ENCODE results near the gene NRG2. TPM values are rescaled to one million over a fixed set of nuclear protein-coding genes. Genes with fewer than 3 reads are reported as not detected.

The NRG2 gene
- total RNA-seq, 5 donors from 2014 or later (not counting 1 experiment from before 2014, with no cell fraction given) = 0.12 to 0.15 (median 0.12) TPM; not detected in 1

GRCh38 chr5:139875957-139876356 lies 167.1 kb downstream of the NRG2 start:
- CTCF ChIA-PET = no interaction called here

GRCh38 chr5:139872851-139873794 lies 170.0 kb downstream of the NRG2 start:
- no peaks in the 10 kb centered on the region for H3K36me3 Mint-ChIP-seq
- peaks cover 0 to 64% of the 10 kb centered on the region in 2 experiments for H3K27me3 ChIP-seq (replicated peaks in 1 of 2; ENCODE audit: control insufficient read depth in 2 of 2, extremely low read depth in 1 of 2, insufficient read depth in 2 of 2, low read length in 1 of 2)
- H3K9me3 ChIP-seq = no peaks in the 10 kb centered on the region
- WGBS (ENCODE audit: insufficient coverage) = 72% methylated on average over 8 of the region's 16 CpGs
- H3K27ac Mint-ChIP-seq = no peak overlapping the region
- H3K4me1 Mint-ChIP-seq = peaks cover 0 to 5% (median 2%) of the 10 kb centered on the region in 3 donors
- peaks cover 0 to 4% (median 3%) of the 10 kb centered on the region in 3 donors for H3K9me3 Mint-ChIP-seq
- ChIA-PET CTCF (no interaction called here), POLR2A (no interaction called here)
- H3K36me3 ChIP-seq (ENCODE audit: control insufficient read depth in 2 of 2, extremely low read depth in 1 of 2, insufficient read depth in 1 of 2, low read length in 1 of 2) = no peaks in the 10 kb centered on the region
- ATAC-seq (replicated peaks in 1 of 4) (no peak), DNase-seq (no peak)
- H3K4me1 ChIP-seq (ENCODE audit: control insufficient read depth in 1 of 2, extremely low read depth in 1 of 2, insufficient read depth in 2 of 2, low read length in 2 of 2) = peaks cover 0 to 3% of the 10 kb centered on the region in 2 experiments
- peaks cover 16 to 25% of the 10 kb centered on the region in 2 donors for H3K27me3 Mint-ChIP-seq
- no peak overlapping the region for H3K4me3 Mint-ChIP-seq
- no peak overlapping the region for H3K4me3 ChIP-seq (ENCODE audit: control insufficient read depth in 1 of 2, extremely low read depth in 1 of 2, low read length in 1 of 2)
- no peak overlapping the region for H3K27ac ChIP-seq (ENCODE audit: low read length)

More at GRCh38 chr5:139875957-139876356, 167.1 kb downstream of the NRG2 start:
- Histone ChIP-seq H3K4me1 (ENCODE audit: control insufficient read depth in 1 of 2, extremely low read depth in 1 of 2, insufficient read depth in 2 of 2, low read length in 2 of 2) (peaks cover 0 to 3% of the 10 kb centered on the region in 2 experiments), H3K27me3 (replicated peaks in 1 of 2; ENCODE audit: control insufficient read depth in 2 of 2, extremely low read depth in 1 of 2, insufficient read depth in 2 of 2, low read length in 1 of 2) (peaks cover 0 to 48% of the 10 kb centered on the region in 2 experiments), H3K36me3 (ENCODE audit: control insufficient read depth in 2 of 2, extremely low read depth in 1 of 2, insufficient read depth in 1 of 2, low read length in 1 of 2) (no peaks in the 10 kb centered on the region), H3K27ac (ENCODE audit: low read length) (no peak overlapping the region), H3K4me3 (ENCODE audit: control insufficient read depth in 1 of 2, extremely low read depth in 1 of 2, low read length in 1 of 2) (no peak overlapping the region), H3K9me3 (no peaks in the 10 kb centered on the region)
- H3K4me1 Mint-ChIP-seq = peaks cover 0 to 5% (median 2%) of the 10 kb centered on the region in 3 donors
- ATAC-seq (replicated peaks in 1 of 4) (no peak), DNase-seq (no peak)
- 100% methylated on average over 1 of the region's 2 CpGs for WGBS (ENCODE audit: insufficient coverage)
- H3K9me3 Mint-ChIP-seq = peaks cover 0 to 4% (median 3%) of the 10 kb centered on the region in 3 donors
- POLR2A ChIA-PET = no interaction called here
- peaks cover 11 to 22% of the 10 kb centered on the region in 2 donors for H3K27me3 Mint-ChIP-seq
- H3K4me3 Mint-ChIP-seq = no peak overlapping the region
- no peaks in the 10 kb centered on the region for H3K36me3 Mint-ChIP-seq
- H3K27ac Mint-ChIP-seq = no peak overlapping the region

GRCh38 chr5:139872052-139872766 lies 170.9 kb downstream of the NRG2 start:
- Histone ChIP-seq H3K9me3 (no peaks in the 10 kb centered on the region), H3K4me3 (ENCODE audit: control insufficient read depth in 1 of 2, extremely low read depth in 1 of 2, low read length in 1 of 2) (no peak overlapping the region), H3K27ac (ENCODE audit: low read length) (no peak overlapping the region), H3K4me1 (ENCODE audit: control insufficient read depth in 1 of 2, extremely low read depth in 1 of 2, insufficient read depth in 2 of 2, low read length in 2 of 2) (peaks cover 0 to 3% of the 10 kb centered on the region in 2 experiments), H3K27me3 (replicated peaks in 1 of 2; ENCODE audit: control insufficient read depth in 2 of 2, extremely low read depth in 1 of 2, insufficient read depth in 2 of 2, low read length in 1 of 2) (peaks cover 0 to 57% of the 10 kb centered on the region in 2 experiments), H3K36me3 (ENCODE audit: control insufficient read depth in 2 of 2, extremely low read depth in 1 of 2, insufficient read depth in 1 of 2, low read length in 1 of 2) (no peaks in the 10 kb centered on the region)
- Mint-ChIP-seq H3K4me1 (peaks cover 0 to 5% (median 2%) of the 10 kb centered on the region in 3 donors), H3K4me3 (no peak overlapping the region), H3K27ac (no peak overlapping the region), H3K27me3 (peaks cover 17 to 26% of the 10 kb centered on the region in 2 donors), H3K9me3 (peaks cover 0 to 4% (median 3%) of the 10 kb centered on the region in 3 donors), H3K36me3 (no peaks in the 10 kb centered on the region)
- DNase-seq (no peak), ATAC-seq (replicated peaks in 1 of 4) (no peak)
- ChIA-PET CTCF (interaction anchor here in 1 of 2 donors (0.6 kb wide), 2 partner anchors 35 to 76 kb away, joined by 3 to 4 read pairs; no protein-coding TSS in a partner anchor), POLR2A (no interaction called here)
- 62% methylated on average over 6 of the region's 9 CpGs for WGBS (ENCODE audit: insufficient coverage)

- H3K27ac ChIP-seq (ENCODE audit: low read length) = no peak overlapping the region
- POLR2A ChIA-PET = no interaction called here
- DNase-seq (no peak), ATAC-seq (replicated peaks in 1 of 4) (no peak)
- Mint-ChIP-seq H3K27ac (no peak overlapping the region), H3K9me3 (peaks cover 0 to 4% (median 3%) of the 10 kb centered on the region in 3 donors), H3K36me3 (no peaks in the 10 kb centered on the region), H3K4me1 (peaks cover 0 to under 1% (median 0%) of the 10 kb centered on the region in 3 donors), H3K27me3 (peaks cover 17 to 32% of the 10 kb centered on the region in 2 donors), H3K4me3 (no peak overlapping the region)
- peaks cover 0 to 53% of the 10 kb centered on the region in 2 experiments for H3K27me3 ChIP-seq (replicated peaks in 1 of 2; ENCODE audit: control insufficient read depth in 2 of 2, extremely low read depth in 1 of 2, insufficient read depth in 2 of 2, low read length in 1 of 2)
- CTCF ChIA-PET = interaction anchor here in 1 of 2 donors (0.6 kb wide), 1 partner anchor 75 kb away, joined by 4 read pairs; no protein-coding TSS in a partner anchor
- H3K36me3 ChIP-seq (ENCODE audit: control insufficient read depth in 2 of 2, extremely low read depth in 1 of 2, insufficient read depth in 1 of 2, low read length in 1 of 2) = no peaks in the 10 kb centered on the region
- H3K9me3 ChIP-seq = no peaks in the 10 kb centered on the region
- no peak overlapping the region for H3K4me3 ChIP-seq (ENCODE audit: control insufficient read depth in 1 of 2, extremely low read depth in 1 of 2, low read length in 1 of 2)
- 83% methylated on average over 6 of the region's 9 CpGs for WGBS (ENCODE audit: insufficient coverage)
- peaks cover 0 to under 1% of the 10 kb centered on the region in 2 experiments for H3K4me1 ChIP-seq (ENCODE audit: control insufficient read depth in 1 of 2, extremely low read depth in 1 of 2, insufficient read depth in 2 of 2, low read length in 2 of 2)
Observed at GRCh38 chr5:139871614-139872013, 171.5 kb downstream of the NRG2 start.

GRCh38 chr5:139870677-139871076 lies 172.4 kb downstream of the NRG2 start:
- DNase-seq (no peak), ATAC-seq (replicated peaks in 1 of 4) (no peak)
- Histone ChIP-seq H3K9me3 (no peaks in the 10 kb centered on the region), H3K4me3 (ENCODE audit: control insufficient read depth in 1 of 2, extremely low read depth in 1 of 2, low read length in 1 of 2) (no peak overlapping the region), H3K36me3 (ENCODE audit: control insufficient read depth in 2 of 2, extremely low read depth in 1 of 2, insufficient read depth in 1 of 2, low read length in 1 of 2) (no peaks in the 10 kb centered on the region), H3K4me1 (ENCODE audit: control insufficient read depth in 1 of 2, extremely low read depth in 1 of 2, insufficient read depth in 2 of 2, low read length in 2 of 2) (no peaks in the 10 kb centered on the region), H3K27me3 (replicated peaks in 1 of 2; ENCODE audit: control insufficient read depth in 2 of 2, extremely low read depth in 1 of 2, insufficient read depth in 2 of 2, low read length in 1 of 2) (peaks cover 0 to 52% of the 10 kb centered on the region in 2 experiments), H3K27ac (ENCODE audit: low read length) (no peak overlapping the region)
- Mint-ChIP-seq H3K36me3 (no peaks in the 10 kb centered on the region), H3K4me3 (no peak overlapping the region), H3K9me3 (peaks cover 0 to 2% (median 0%) of the 10 kb centered on the region in 3 donors), H3K27me3 (peaks cover 17 to 32% of the 10 kb centered on the region in 2 donors), H3K27ac (no peak overlapping the region), H3K4me1 (no peaks in the 10 kb centered on the region)
- POLR2A ChIA-PET = no interaction called here
- CTCF ChIA-PET = no interaction called here
- no CpG with 5 or more reads among the region's 1 CpG for WGBS (ENCODE audit: insufficient coverage)

GRCh38 chr5:139869042-139869790 lies 173.9 kb downstream of the NRG2 start:
- no peak for ATAC-seq (replicated peaks in 1 of 4)
- Histone ChIP-seq H3K9me3 (no peaks in the 10 kb centered on the region), H3K36me3 (ENCODE audit: control insufficient read depth in 2 of 2, extremely low read depth in 1 of 2, insufficient read depth in 1 of 2, low read length in 1 of 2) (no peaks in the 10 kb centered on the region), H3K4me3 (ENCODE audit: control insufficient read depth in 1 of 2, extremely low read depth in 1 of 2, low read length in 1 of 2) (no peak overlapping the region), H3K27ac (ENCODE audit: low read length) (no peak overlapping the region), H3K27me3 (replicated peaks in 1 of 2; ENCODE audit: control insufficient read depth in 2 of 2, extremely low read depth in 1 of 2, insufficient read depth in 2 of 2, low read length in 1 of 2) (peaks cover 0 to 59% of the 10 kb centered on the region in 2 experiments), H3K4me1 (ENCODE audit: control insufficient read depth in 1 of 2, extremely low read depth in 1 of 2, insufficient read depth in 2 of 2, low read length in 2 of 2) (no peaks in the 10 kb centered on the region)
- Mint-ChIP-seq H3K27ac (no peak overlapping the region), H3K36me3 (no peaks in the 10 kb centered on the region), H3K27me3 (peaks cover 16 to 31% of the 10 kb centered on the region in 2 donors), H3K4me3 (no peak overlapping the region), H3K9me3 (no peaks in the 10 kb centered on the region), H3K4me1 (no peaks in the 10 kb centered on the region)
- no peak for DNase-seq
- 56% methylated on average over 6 of the region's 9 CpGs for WGBS (ENCODE audit: insufficient coverage)
- ChIA-PET CTCF (no interaction called here), POLR2A (no interaction called here)
